HEK293T (cell line): ENCODE data around the gene NPFFR1.

ENCODE experiments used
- CTCF ChIA-PET: fragments of 350-600 bp; formaldehyde crosslinking; extraction: SDS; loops from one replicate; lab custom pipeline; 2021; ENCODE audit warnings: antibody characterized with exemption, inconsistent platforms; lab: Yijun Ruan, JAX
- POLR2A ChIA-PET: fragments of 350-600 bp; formaldehyde crosslinking; extraction: SDS; loops from one replicate; lab custom pipeline; 2020; ENCODE audit warnings: antibody characterized with exemption, inconsistent platforms; lab: Yijun Ruan, JAX
- DNase-seq: peaks from one replicate; pipeline ENCODE4 v3.0.0; 2012; ENCODE audit warnings: mixed read lengths; ENCODE audit errors: extremely low spot score
- ARNT ChIP-seq: fragments of 450-650 bp; IDR thresholded peaks from 2 replicates; pipeline ENCODE4 v1.6.1; 2017; ENCODE audit warnings: mild to moderate bottlenecking
- BHLHE40 ChIP-seq: fragments of 450-650 bp; IDR thresholded peaks from 2 replicates; pipeline ENCODE4 v1.6.1; 2016; ENCODE audit warnings: mild to moderate bottlenecking, moderate library complexity, borderline replicate concordance
- CTBP1 ChIP-seq: fragments of 450-650 bp; IDR thresholded peaks from 2 replicates; pipeline ENCODE4 v1.6.1; 2016; ENCODE audit warnings: borderline replicate concordance
- ELF4 ChIP-seq: fragments of 450-650 bp; IDR thresholded peaks from 2 replicates; pipeline ENCODE4 v1.6.1; 2017; ENCODE audit warnings: antibody characterized with exemption
- FOXA1 ChIP-seq: fragments of 450-650 bp; IDR thresholded peaks from 2 replicates; pipeline ENCODE4 v1.6.1; 2016; ENCODE audit warnings: mild to moderate bottlenecking
- FOXK2 ChIP-seq: fragments of 450-650 bp; IDR thresholded peaks from 2 replicates; pipeline ENCODE4 v1.6.1; 2016; ENCODE audit warnings: mild to moderate bottlenecking
- FOXM1 ChIP-seq: fragments of 450-650 bp; IDR thresholded peaks from 2 replicates; pipeline ENCODE4 v1.6.1; 2017; ENCODE audit warnings: mild to moderate bottlenecking, borderline replicate concordance
- HDGF ChIP-seq: fragments of 450-650 bp; IDR thresholded peaks from 2 replicates; pipeline ENCODE4 v1.6.1; 2017; ENCODE audit warnings: antibody characterized with exemption, borderline replicate concordance
- L3MBTL2 ChIP-seq: fragments of 450-650 bp; conservative IDR thresholded peaks from 2 replicates; pipeline ENCODE4 v1.6.1; 2016; ENCODE audit warnings: mild to moderate bottlenecking
- LEF1 ChIP-seq: fragments of 450-650 bp; IDR thresholded peaks from 2 replicates; pipeline ENCODE4 v1.6.1; 2017; ENCODE audit warnings: mild to moderate bottlenecking, borderline replicate concordance
- NFRKB ChIP-seq: fragments of 450-650 bp; IDR thresholded peaks from 2 replicates; pipeline ENCODE4 v1.6.1; 2016; ENCODE audit warnings: mild to moderate bottlenecking, moderate library complexity
- PKNOX1 ChIP-seq: fragments of 450-650 bp; IDR thresholded peaks from 2 replicates; pipeline ENCODE4 v1.6.1; 2016
- SP1 ChIP-seq: fragments of 450-650 bp; IDR thresholded peaks from 2 replicates; pipeline ENCODE4 v1.6.1; 2017
- SUZ12 ChIP-seq: fragments of 450-650 bp; IDR thresholded peaks from 2 replicates; pipeline ENCODE4 v1.6.1; 2016; ENCODE audit warnings: mild to moderate bottlenecking
- TARDBP ChIP-seq: fragments of 450-650 bp; IDR thresholded peaks from 2 replicates; pipeline ENCODE4 v1.6.1; 2016
- ZNF384 ChIP-seq: fragments of 450-650 bp; IDR thresholded peaks from 2 replicates; pipeline ENCODE4 v1.6.1; 2016

NPFFR1 gene

GRCh38 chr10:70295321-70295720, 11.5 kb upstream of the NPFFR1 start:
- ChIA-PET CTCF (no interaction called here), POLR2A (no interaction called here)
- no peak for TF ChIP-seq ZNF384
- TF ChIP-seq LEF1 = no peak
- TF ChIP-seq HDGF = no peak
- TF ChIP-seq TARDBP = no peak
- TF ChIP-seq FOXA1 = no peak
- TF ChIP-seq L3MBTL2 = no peak
- TF ChIP-seq FOXK2 = no peak
- TF ChIP-seq ARNT = no peak
- TF ChIP-seq BHLHE40 = no peak
- TF ChIP-seq SP1 = no peak
- TF ChIP-seq NFRKB = no peak
- TF ChIP-seq CTBP1 = no peak
- TF ChIP-seq ELF4 = no peak
- TF ChIP-seq PKNOX1 = no peak
- no peak for TF ChIP-seq SUZ12
- no peak for TF ChIP-seq FOXM1

GRCh38 chr10:70293169-70293843, 9.5 kb upstream of the NPFFR1 start:
- POLR2A ChIA-PET = no interaction called here
- TF ChIP-seq LEF1 (no peak), FOXA1 (no peak), FOXM1 (no peak), TARDBP (no peak), BHLHE40 (no peak), CTBP1 (no peak), NFRKB (no peak), SUZ12 (no peak)
- CTCF ChIA-PET = no interaction called here
- DNase-seq = no peak

More at GRCh38 chr10:70295321-70295720, 11.5 kb upstream of the NPFFR1 start:
- DNase-seq = no peak

- POLR2A ChIA-PET = no interaction called here
- CTCF ChIA-PET = interaction anchor here (0.6 kb wide), 1 partner anchor 145 kb away, joined by 3 read pairs; the partner anchor contains the start of gene TYSND1
- DNase-seq = no peak
- no peak for TF ChIP-seq ELF4
- no peak for TF ChIP-seq SUZ12
- TF ChIP-seq ZNF384 = no peak
- no peak for TF ChIP-seq FOXA1
- no peak for TF ChIP-seq FOXK2
- no peak for TF ChIP-seq ARNT
- TF ChIP-seq HDGF = no peak
- no peak for TF ChIP-seq L3MBTL2
- TF ChIP-seq NFRKB = no peak
- no peak for TF ChIP-seq TARDBP
- no peak for TF ChIP-seq PKNOX1
- no peak for TF ChIP-seq BHLHE40
- no peak for TF ChIP-seq CTBP1
- no peak for TF ChIP-seq LEF1
- TF ChIP-seq FOXM1 = no peak
- no peak for TF ChIP-seq SP1
These were observed 8.2 kb upstream of the NPFFR1 start for GRCh38 chr10:70292004-70292403.

- ChIA-PET CTCF (no interaction called here), POLR2A (no interaction called here)
- no peak for TF ChIP-seq FOXK2
- no peak for TF ChIP-seq ZNF384
- no peak for TF ChIP-seq PKNOX1
- TF ChIP-seq CTBP1 = no peak
- no peak for TF ChIP-seq L3MBTL2
- no peak for TF ChIP-seq HDGF
- TF ChIP-seq ELF4 = no peak
- no peak for TF ChIP-seq FOXA1
- no peak for TF ChIP-seq NFRKB
- no peak for TF ChIP-seq SP1
- no peak for TF ChIP-seq LEF1
- TF ChIP-seq TARDBP = no peak
- no peak for TF ChIP-seq FOXM1
- no peak for TF ChIP-seq ARNT
- DNase-seq = no peak
These were observed 5.9 kb upstream of the NPFFR1 start for GRCh38 chr10:70289739-70290138.

GRCh38 chr10:70286616-70287015, 2.8 kb upstream of the NPFFR1 start:
- TF ChIP-seq ELF4 (no peak), L3MBTL2 (no peak), ARNT (no peak), CTBP1 (no peak), FOXK2 (no peak), FOXM1 (no peak), BHLHE40 (no peak), SUZ12 (no peak), FOXA1 (no peak), SP1 (no peak), NFRKB (no peak), PKNOX1 (no peak), LEF1 (no peak), HDGF (no peak), TARDBP (no peak), ZNF384 (no peak)
- CTCF ChIA-PET = no interaction called here
- DNase-seq = no peak
- POLR2A ChIA-PET = no interaction called here
